Epithelial cell of esophagus (primary cell): Measurements from ENCODE around the gene PKNOX2.

Experiments used
- DNase-seq: peaks from one replicate; pipeline ENCODE4 v3.0.0; 2010; ENCODE audit warnings: low read depth
- H3K4me3 ChIP-seq: 2 replicates; pipeline ENCODE4 v1.5.1; 2011; ENCODE audit warnings: mild to moderate bottlenecking, low read length, control low read depth
- CTCF ChIP-seq: IDR thresholded peaks from 2 replicates; pipeline ENCODE4 v1.5.1; 2011; ENCODE audit warnings: low read depth, mild to moderate bottlenecking, low read length, control low read depth, inconsistent platforms; ENCODE audit not compliant: insufficient read depth; ENCODE audit errors: missing control alignments

The PKNOX2 gene

GRCh38 chr11:125164422-125165110, at the start of gene PKNOX2:
PKNOX2 (plus strand) TSS chr11:125164751; CDS start chr11:125351306, 186,555 bp downstream.
- DNase-seq, result peak; percentile 68

GRCh38 chr11:125117429-125117828, 47.1 kb upstream of the PKNOX2 start:
- DNase-seq, result no peak
- no peak for TF ChIP-seq CTCF
- H3K4me3 ChIP-seq, result no peak overlapping the region

More at GRCh38 chr11:125164422-125165110, at the start of gene PKNOX2:
- H3K4me3 ChIP-seq, result peak within 1 kb of the TSS; percentile 43
- TF ChIP-seq CTCF, result peak; percentile 49

- no peak for DNase-seq
- H3K4me3 ChIP-seq, result no peak overlapping the region
- TF ChIP-seq CTCF, result no peak
These were observed 41.2 kb upstream of the PKNOX2 start for GRCh38 chr11:125123194-125123946.

- peak; percentile 59 for DNase-seq
- no peak overlapping the region for H3K4me3 ChIP-seq
- peak; percentile 54 for TF ChIP-seq CTCF
These were observed 40.5 kb upstream of the PKNOX2 start for GRCh38 chr11:125123947-125124617.

GRCh38 chr11:125124618-125124992, 39.9 kb upstream of the PKNOX2 start:
- H3K4me3 ChIP-seq, result no peak overlapping the region
- no peak for DNase-seq
- no peak for TF ChIP-seq CTCF

- no peak overlapping the region for H3K4me3 ChIP-seq
- TF ChIP-seq CTCF, result no peak
- DNase-seq, result peak; percentile 65
These were observed 36.1 kb upstream of the PKNOX2 start for GRCh38 chr11:125128450-125128849.
